Bone marrow (tissue), 2 donors: ENCODE measurements around the gene USP53.
"Not testable (repeated sequence)": the region's sequence is repeated elsewhere in the genome, so short reads cannot be mapped to it uniquely, and the experiment has no call there.

Experiments
- DNase-seq, 2 donors: peaks; one replicate each; lab custom pipeline; 2025; lab: John Stamatoyannopoulos, UW

USP53 gene

GRCh38 chr4:119228406-119228805, 15.9 kb downstream of the USP53 start:
- DNase-seq = no peak

- no peak for DNase-seq
Observed at GRCh38 chr4:119229908-119230687, 17.6 kb downstream of the USP53 start.

GRCh38 chr4:119231491-119231890, 19.0 kb downstream of the USP53 start:
- DNase-seq = no peak

GRCh38 chr4:119232286-119232685, 19.8 kb downstream of the USP53 start:
- no peak for DNase-seq

GRCh38 chr4:119233191-119233590, 20.7 kb downstream of the USP53 start:
- no peak for DNase-seq

- no peak for DNase-seq
Observed at GRCh38 chr4:119233750-119234149, 21.2 kb downstream of the USP53 start.

- DNase-seq = no peak
Observed at GRCh38 chr4:119237201-119237600, 24.7 kb downstream of the USP53 start.

- DNase-seq = no peak
Observed at GRCh38 chr4:119237642-119238041, 25.1 kb downstream of the USP53 start.

GRCh38 chr4:119238068-119238722, 25.7 kb downstream of the USP53 start:
- DNase-seq = no peak

GRCh38 chr4:119240128-119240527, 27.6 kb downstream of the USP53 start:
- DNase-seq = no peak

- DNase-seq = no peak
Observed at GRCh38 chr4:119240568-119240967, 28.1 kb downstream of the USP53 start.

- no peak for DNase-seq
Observed at GRCh38 chr4:119242417-119242816, 29.9 kb downstream of the USP53 start.

- no peak for DNase-seq
Observed at GRCh38 chr4:119243868-119244267, 31.4 kb downstream of the USP53 start.

GRCh38 chr4:119244344-119244743, 31.8 kb downstream of the USP53 start:
- DNase-seq = no peak

- no peak for DNase-seq
Observed at GRCh38 chr4:119244832-119245231, 32.3 kb downstream of the USP53 start.

GRCh38 chr4:119246177-119246733, 33.7 kb downstream of the USP53 start:
- no peak for DNase-seq

- not testable (repeated sequence) for DNase-seq
Observed at GRCh38 chr4:119251037-119251436, 38.5 kb downstream of the USP53 start.

GRCh38 chr4:119255223-119255622, 42.7 kb downstream of the USP53 start:
- DNase-seq = not testable (repeated sequence)

GRCh38 chr4:119260528-119260927, 48.0 kb downstream of the USP53 start:
- no peak for DNase-seq

- no peak for DNase-seq
Observed at GRCh38 chr4:119261986-119262385, 49.5 kb downstream of the USP53 start.

GRCh38 chr4:119264743-119265142, 52.2 kb downstream of the USP53 start:
- no peak for DNase-seq

GRCh38 chr4:119266153-119266552, 53.6 kb downstream of the USP53 start:
- DNase-seq = no peak

- DNase-seq = no peak
Observed at GRCh38 chr4:119268466-119268865, 56.0 kb downstream of the USP53 start.
